ENCODE data around the gene CDCA7L.

DNA sequence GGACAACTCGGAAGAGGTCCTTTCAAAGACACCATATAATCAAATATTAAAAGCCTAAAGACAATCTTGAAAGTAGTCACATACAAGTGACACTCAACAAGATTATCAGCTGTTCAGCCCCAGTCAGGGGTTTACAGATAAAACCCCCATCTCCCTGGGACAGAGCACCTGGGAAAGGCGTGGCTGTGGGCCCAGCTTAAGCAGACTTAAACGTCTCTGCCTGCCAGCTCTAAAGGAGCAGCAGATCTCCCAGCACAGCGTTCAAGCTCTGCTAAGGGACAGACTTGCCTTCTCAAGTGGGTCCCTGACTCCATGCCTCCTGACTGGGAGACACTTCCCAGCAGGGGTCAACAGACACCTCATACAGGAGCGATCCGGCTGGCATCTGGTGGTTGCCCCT lies 18.0 kb downstream of the CDCA7L start:
- TF ChIP-seq MAFK (IDR thresholded peaks at IDR 0.05; ENCODE audit: low read depth, low read length) (no peak), CTCF (conservative IDR thresholded peaks at IDR 0.05; ENCODE audit: low read depth, low read length) (no peak), SMC3 (IDR thresholded peaks at IDR 0.05; ENCODE audit: low read depth, low read length) (no peak), BHLHE40 (IDR thresholded peaks at IDR 0.05; ENCODE audit: low read depth, low read length) (no peak), POLR2A (IDR thresholded peaks at IDR 0.05; ENCODE audit: low read depth, low read length) (no peak), MXI1 (IDR thresholded peaks at IDR 0.05; ENCODE audit: borderline replicate concordance, low read depth, low read length) (no peak), CEBPB (IDR thresholded peaks at IDR 0.05; ENCODE audit: low read depth, low read length) (no peak), RCOR1 (IDR thresholded peaks at IDR 0.05; ENCODE audit: insufficient replicate concordance, low read length) (no peak), NFE2L2 (IDR thresholded peaks at IDR 0.05; ENCODE audit: low read depth, low read length) (no peak), FOS (IDR thresholded peaks at IDR 0.05; ENCODE audit: low read depth, low read length) (no peak), USF2 (IDR thresholded peaks at IDR 0.05; ENCODE audit: low read depth, low read length) (no peak), RFX5 (IDR thresholded peaks at IDR 0.05; ENCODE audit: low read depth, low read length) (no peak)
- TF ChIP-seq, protein P1, sequence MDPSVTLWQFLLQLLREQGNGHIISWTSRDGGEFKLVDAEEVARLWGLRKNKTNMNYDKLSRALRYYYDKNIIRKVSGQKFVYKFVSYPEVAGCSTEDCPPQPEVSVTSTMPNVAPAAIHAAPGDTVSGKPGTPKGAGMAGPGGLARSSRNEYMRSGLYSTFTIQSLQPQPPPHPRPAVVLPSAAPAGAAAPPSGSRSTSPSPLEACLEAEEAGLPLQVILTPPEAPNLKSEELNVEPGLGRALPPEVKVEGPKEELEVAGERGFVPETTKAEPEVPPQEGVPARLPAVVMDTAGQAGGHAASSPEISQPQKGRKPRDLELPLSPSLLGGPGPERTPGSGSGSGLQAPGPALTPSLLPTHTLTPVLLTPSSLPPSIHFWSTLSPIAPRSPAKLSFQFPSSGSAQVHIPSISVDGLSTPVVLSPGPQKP (IDR thresholded peaks at IDR 0.05; ENCODE audit: borderline replicate concordance, low read depth, low read length), result no peak
